Psoas muscle (tissue), 8 donors: ENCODE measurements around the gene BMPER. TPM values are rescaled to one million over a fixed set of nuclear protein-coding genes. Genes with fewer than 3 reads are reported as not detected.
A peak's percentile ranks its signal among the peaks of the same experiment; 100 is the strongest.

Source experiments
- ATAC-seq, 4 donors: fragments of 200-7000 bp; cut with Tn5 transposase; one replicate each; pipeline ENCODE4 v1.9.1; 2020; ENCODE audit warnings: moderate library complexity in 3 of 4, mild to moderate bottlenecking in 2 of 4
- DNase-seq, 2 donors: peaks; one replicate each; pipeline ENCODE4 v3.0.0-alpha.2; 2020
- H3K27ac ChIP-seq: fragments of 200-600 bp; one replicate; pipeline ENCODE4 v1.8.0; 2022
- H3K27me3 ChIP-seq, 3 donors: fragments of 200-600 bp in 1 of 3; one replicate each; pipeline versions ENCODE4 v1.6.1 to v1.8.0; 2013 to 2022; ENCODE audit warnings: low read length in 2 of 3, mild to moderate bottlenecking in 2 of 3, moderate library complexity in 1 of 3; ENCODE audit not compliant: insufficient read depth in 3 of 3
- H3K36me3 ChIP-seq, 2 donors: fragments of 200-600 bp in 1 of 2; one replicate each; pipeline versions ENCODE4 v1.6.1 to v1.8.0; 2013 to 2022; ENCODE audit warnings: low read depth in 1 of 2, mild to moderate bottlenecking in 1 of 2, moderate library complexity in 1 of 2; ENCODE audit not compliant: insufficient read depth in 1 of 2
- H3K4me1 ChIP-seq: fragments of 200-600 bp; one replicate; pipeline ENCODE4 v1.8.0; 2022
- H3K4me3 ChIP-seq: fragments of 200-600 bp; one replicate; pipeline ENCODE4 v1.8.0; 2022; ENCODE audit warnings: mild to moderate bottlenecking
- H3K9me3 ChIP-seq: fragments of 200-600 bp; one replicate; pipeline ENCODE4 v1.8.0; 2022
- WGBS, 3 donors: extraction: QIAGEN DNeasy Blood & Tissue Kit; methylation state at CpG; one replicate each; pipeline versions ENCODE4 v1.1.6 to v1.1.7; 2013; 5-methylcytosine and 5-hydroxymethylcytosine counted together
- intact Hi-C, 2 donors: fragments of 100-400 bp; cut with DNase I; formaldehyde crosslinking; loops; one replicate each; pipeline versions ENCODE4 v1.11.0 to v1.14.2; 2022
- polyA plus RNA-seq, 3 donors: library from polyadenylated mRNA; stranded (reverse); fragments of 200-250 nt; gene quantifications; one replicate each; pipeline ENCODE4 v1.2.3, GENCODE V29; 2013
- total RNA-seq, 4 donors: library from RNA; stranded (reverse); fragmentation: NEBNext Ultra II Directional in 2 of 4; extraction: Animal tissue kit (Norgen Biotek cat#: 25700) in 2 of 4; gene quantifications; one replicate each; pipeline versions ENCODE4 v1.2.1 to v1.2.4, GENCODE V29; 2021 to 2023
- TF ChIP-seq, protein P1 (sequence below): fragments of 200-600 bp; IDR thresholded peaks from one replicate; pipeline ENCODE4 v1.8.0; 2022; ENCODE audit warnings: antibody characterized with exemption
- donor health status: healthy with polysubstance abuse.
- donor health status: DM: no; HTN: no; CAD: no; lungs with moderate emphysema.
- donor health status: Bipolar disorder and iron deficiency.
- donor health status: healthy.
- donor health status: DM: yes; HTN: yes; CAD: no.
- donor health status: DM: no; HTN: no; CAD: no.
- donor health status: DM: no; HTN: no; CAD: no.
- donor health status: DM: yes; HTN: yes; CAD: no.

The BMPER gene
- total and polyA plus RNA-seq, 7 donors = 1.0 to 7.6 (median 2.4) TPM

DNA sequence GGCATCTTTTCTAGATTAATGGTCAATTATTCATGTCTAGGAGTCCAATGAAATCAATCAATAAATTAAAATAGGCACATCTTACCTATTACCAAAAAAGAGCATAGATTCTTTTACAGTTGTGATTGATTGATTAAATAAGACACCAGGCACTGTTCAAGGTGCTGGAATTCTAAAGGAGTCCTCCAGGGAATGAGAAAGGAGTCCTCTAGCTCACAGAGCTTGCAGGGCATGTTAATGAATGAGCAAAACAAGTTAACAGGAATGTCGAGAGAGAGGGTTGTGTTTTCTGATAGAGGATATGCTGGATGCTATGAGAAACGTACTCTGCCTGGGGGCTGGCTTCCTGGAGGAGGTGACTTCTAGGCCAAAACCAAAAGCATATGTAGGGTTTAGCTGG, 191.4 kb downstream of the BMPER start:
- no peaks in the 10 kb centered on the region for H3K36me3 ChIP-seq
- H3K9me3 ChIP-seq = no peaks in the 10 kb centered on the region
- peak overlapping the region; percentile 72 for H3K27ac ChIP-seq
- H3K27me3 ChIP-seq = no peaks in the 10 kb centered on the region
- TF ChIP-seq, protein P1, sequence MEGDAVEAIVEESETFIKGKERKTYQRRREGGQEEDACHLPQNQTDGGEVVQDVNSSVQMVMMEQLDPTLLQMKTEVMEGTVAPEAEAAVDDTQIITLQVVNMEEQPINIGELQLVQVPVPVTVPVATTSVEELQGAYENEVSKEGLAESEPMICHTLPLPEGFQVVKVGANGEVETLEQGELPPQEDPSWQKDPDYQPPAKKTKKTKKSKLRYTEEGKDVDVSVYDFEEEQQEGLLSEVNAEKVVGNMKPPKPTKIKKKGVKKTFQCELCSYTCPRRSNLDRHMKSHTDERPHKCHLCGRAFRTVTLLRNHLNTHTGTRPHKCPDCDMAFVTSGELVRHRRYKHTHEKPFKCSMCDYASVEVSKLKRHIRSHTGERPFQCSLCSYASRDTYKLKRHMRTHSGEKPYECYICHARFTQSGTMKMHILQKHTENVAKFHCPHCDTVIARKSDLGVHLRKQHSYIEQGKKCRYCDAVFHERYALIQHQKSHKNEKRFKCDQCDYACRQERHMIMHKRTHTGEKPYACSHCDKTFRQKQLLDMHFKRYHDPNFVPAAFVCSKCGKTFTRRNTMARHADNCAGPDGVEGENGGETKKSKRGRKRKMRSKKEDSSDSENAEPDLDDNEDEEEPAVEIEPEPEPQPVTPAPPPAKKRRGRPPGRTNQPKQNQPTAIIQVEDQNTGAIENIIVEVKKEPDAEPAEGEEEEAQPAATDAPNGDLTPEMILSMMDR = no peak
- peaks cover 30% of the 10 kb centered on the region for H3K4me1 ChIP-seq
- ATAC-seq = no peak
- H3K4me3 ChIP-seq = no peak overlapping the region
- intact Hi-C loops = loop anchor here in 1 of 2 donors (2.0 kb wide), 1 partner anchor 68 kb away; no protein-coding TSS in a partner anchor
- WGBS, 3 donors = 24 to 38% (median 35%) methylated on average over 2 of the region's 2 CpGs
- DNase-seq = no peak

DNA sequence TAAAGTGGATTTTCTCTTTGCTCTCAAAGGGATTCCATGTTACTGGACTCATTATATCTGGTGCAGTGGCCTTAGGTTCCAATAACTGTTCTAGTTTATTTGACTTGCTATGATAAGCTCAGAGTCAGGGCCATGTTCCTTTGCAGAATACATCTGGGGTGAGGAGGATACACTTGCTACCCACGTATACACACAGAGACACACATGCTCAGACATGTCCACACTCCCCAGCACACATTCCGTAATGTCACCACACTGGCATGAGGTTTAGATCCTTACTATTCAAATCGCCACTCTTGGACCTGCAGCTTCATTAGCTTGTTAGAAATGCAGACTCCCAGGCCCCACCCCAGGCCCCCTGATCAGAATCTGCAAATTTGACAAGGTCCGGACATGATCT, 195.3 kb downstream of the BMPER start:
- Histone ChIP-seq H3K36me3 (no peaks in the 10 kb centered on the region), H3K4me3 (no peak overlapping the region), H3K27ac (no peak overlapping the region), H3K4me1 (peaks cover 20% of the 10 kb centered on the region), H3K9me3 (no peaks in the 10 kb centered on the region), H3K27me3 (no peaks in the 10 kb centered on the region)
- TF ChIP-seq, protein P1 = no peak
- no peak for DNase-seq
- intact Hi-C loops = no loop called here
- 81 to 94% (median 87%) methylated on average over 4 of the region's 4 CpGs for WGBS, 3 donors
- no peak for ATAC-seq

DNA sequence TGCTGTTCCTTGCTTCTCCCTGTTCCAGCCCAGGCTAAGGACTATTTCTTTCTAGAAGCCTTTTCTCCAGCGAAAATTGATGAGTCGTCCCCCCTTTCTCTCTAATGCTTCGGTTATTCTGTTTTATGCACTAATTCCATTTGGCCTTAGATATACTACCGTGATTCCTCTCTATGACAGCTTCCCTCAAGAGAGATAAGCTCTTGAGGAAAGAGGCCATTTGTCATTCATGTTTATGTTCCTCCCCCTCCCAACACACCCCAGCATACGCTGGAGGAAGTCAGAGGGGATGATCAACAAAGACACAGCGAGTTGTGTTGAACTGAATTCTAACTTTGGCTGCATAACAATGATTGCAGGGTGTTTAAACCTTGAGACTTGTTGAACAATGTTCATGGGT, 198.8 kb downstream of the BMPER start:
- no peaks in the 10 kb centered on the region for H3K36me3 ChIP-seq
- no peak overlapping the region for H3K4me3 ChIP-seq
- H3K27ac ChIP-seq = no peak overlapping the region
- TF ChIP-seq, protein P1 = no peak
- intact Hi-C loops = no loop called here
- 62 to 73% (median 69%) methylated on average over 6 of the region's 6 CpGs for WGBS, 3 donors
- peaks cover 2% of the 10 kb centered on the region for H3K4me1 ChIP-seq
- no peak for DNase-seq
- H3K27me3 ChIP-seq = no peaks in the 10 kb centered on the region
- ATAC-seq = no peak
- no peaks in the 10 kb centered on the region for H3K9me3 ChIP-seq

DNA sequence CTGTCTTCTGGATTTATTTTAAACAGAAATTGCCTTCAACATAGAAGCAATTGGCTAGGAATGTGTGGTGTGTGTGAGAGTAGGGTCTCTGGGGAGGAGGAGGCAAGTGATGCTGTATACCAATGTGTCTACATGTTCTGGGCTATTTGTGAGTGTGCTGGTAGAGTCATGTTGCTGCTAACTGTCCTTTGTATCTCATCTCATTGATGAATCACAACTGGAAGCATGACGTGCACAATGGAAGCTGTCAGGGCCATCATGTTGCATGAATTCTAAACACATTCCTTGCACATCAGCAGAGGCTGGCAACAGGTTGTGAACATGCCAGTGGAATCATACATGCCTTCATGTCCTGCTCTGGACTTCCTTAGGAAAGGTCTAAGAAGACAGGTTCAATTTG, 199.7 kb downstream of the BMPER start:
- intact Hi-C loops = no loop called here
- 89 to 92% (median 90%) methylated on average over 1 of the region's 1 CpG for WGBS, 3 donors
- ATAC-seq (no peak), DNase-seq (no peak)
- Histone ChIP-seq H3K27me3 (no peaks in the 10 kb centered on the region), H3K27ac (no peak overlapping the region), H3K9me3 (no peaks in the 10 kb centered on the region), H3K4me1 (no peaks in the 10 kb centered on the region), H3K36me3 (no peaks in the 10 kb centered on the region), H3K4me3 (no peak overlapping the region)
- TF ChIP-seq, protein P1 = no peak

DNA sequence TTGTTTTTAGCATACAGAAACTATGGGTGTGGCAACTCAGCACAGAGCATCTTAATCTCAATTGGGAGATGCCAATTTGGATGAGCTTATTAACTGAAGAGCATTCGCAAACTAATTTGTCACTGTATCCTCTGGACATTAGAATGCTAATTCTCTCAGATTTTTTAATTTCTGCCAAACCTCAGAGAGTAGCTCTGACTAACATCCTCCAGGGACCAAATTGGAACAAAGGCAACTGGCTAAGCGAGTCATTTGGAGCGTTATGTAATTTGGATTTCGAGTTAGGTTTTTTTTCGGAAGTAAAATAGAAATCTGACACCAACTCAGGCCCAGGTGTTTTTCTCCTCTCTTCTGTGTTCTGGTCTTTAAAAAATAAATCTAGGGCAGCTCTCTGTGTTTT, 201.9 kb downstream of the BMPER start:
- Histone ChIP-seq H3K36me3 (no peaks in the 10 kb centered on the region), H3K4me1 (no peaks in the 10 kb centered on the region), H3K4me3 (no peak overlapping the region), H3K27me3 (no peaks in the 10 kb centered on the region), H3K27ac (no peak overlapping the region), H3K9me3 (no peaks in the 10 kb centered on the region)
- ATAC-seq (peak in 3 of 4 donors; percentile 30 to 49 (median 35)), DNase-seq (no peak)
- TF ChIP-seq, protein P1 = no peak
- intact Hi-C loops = no loop called here
- 26 to 37% (median 27%) methylated on average over 5 of the region's 5 CpGs for WGBS, 3 donors
